HL-60/S4 treated with retinoic acid at 250 ng/mL for 4 days and 3 days (cell line): Measurements from ENCODE around the gene CCDC172.

Source experiments
- in situ Hi-C: fragments of 300-500 bp; cut with MboI; formaldehyde crosslinking; loops from 2 replicates; pipeline ENCODE4 v1.7.0; 2022; ENCODE audit warnings: low sequenced_read_pairs

Gene CCDC172

GRCh38 chr10:116427671-116428070, 103.4 kb downstream of the CCDC172 start, which contains the start of gene PNLIPRP3:
Gene PNLIPRP3 (plus strand): TSS chr10:116427847. CDS start chr10:116428013, 166 bp downstream.
- in situ Hi-C loops: no loop called here

- in situ Hi-C loops: no loop called here
Measured at GRCh38 chr10:116429288-116429977, 105.2 kb downstream of the CCDC172 start.
